NCI-H524 (cell line): ENCODE measurements around the gene BLOC1S5.
"Not testable (repeated sequence)": the region's sequence is repeated elsewhere in the genome, so short reads cannot be mapped to it uniquely, and the experiment has no call there.

Experiments used
- DNase-seq, 2 experiments: peaks; one replicate each; lab custom pipeline; 2025; lab: John Stamatoyannopoulos, UW

The BLOC1S5 gene

DNA sequence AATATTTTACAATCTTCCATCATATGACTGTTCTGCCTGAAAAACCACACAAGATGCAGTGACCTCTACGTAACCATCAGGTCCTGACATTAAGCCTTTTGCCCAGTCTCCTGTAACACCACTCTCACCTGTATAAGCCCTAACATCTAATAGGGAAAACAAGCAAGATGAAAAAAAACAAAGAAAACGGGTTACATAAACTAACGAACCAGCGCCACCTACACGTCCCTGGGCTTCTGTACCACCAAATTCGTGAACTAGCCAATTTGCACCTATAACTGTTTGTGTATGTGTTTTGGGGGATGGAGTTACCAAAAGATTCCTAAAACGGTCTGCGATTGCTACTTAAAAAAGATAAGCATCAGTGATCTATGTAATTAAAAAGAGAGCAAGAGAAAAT is 70.2 kb downstream of the BLOC1S5 start:
- no peak for DNase-seq

DNA sequence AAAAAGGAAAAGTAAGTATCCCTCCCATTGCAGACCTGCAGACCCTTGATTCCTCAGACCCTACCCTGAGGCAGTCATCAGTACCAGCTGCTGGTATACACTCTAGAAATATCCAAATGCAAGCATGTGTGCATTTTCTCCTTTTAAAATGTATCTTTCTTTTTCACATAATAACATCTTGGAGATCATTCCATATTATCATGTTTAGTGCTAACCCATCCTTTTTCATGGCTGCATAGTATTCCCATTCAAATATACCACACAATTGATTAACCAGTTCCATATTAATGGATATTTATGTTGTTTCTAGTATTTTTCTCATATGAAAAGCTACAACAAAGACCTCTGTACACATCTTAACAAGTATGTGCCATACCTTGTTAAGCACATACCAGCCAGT is 70.8 kb downstream of the BLOC1S5 start:
- DNase-seq, result no peak

DNA sequence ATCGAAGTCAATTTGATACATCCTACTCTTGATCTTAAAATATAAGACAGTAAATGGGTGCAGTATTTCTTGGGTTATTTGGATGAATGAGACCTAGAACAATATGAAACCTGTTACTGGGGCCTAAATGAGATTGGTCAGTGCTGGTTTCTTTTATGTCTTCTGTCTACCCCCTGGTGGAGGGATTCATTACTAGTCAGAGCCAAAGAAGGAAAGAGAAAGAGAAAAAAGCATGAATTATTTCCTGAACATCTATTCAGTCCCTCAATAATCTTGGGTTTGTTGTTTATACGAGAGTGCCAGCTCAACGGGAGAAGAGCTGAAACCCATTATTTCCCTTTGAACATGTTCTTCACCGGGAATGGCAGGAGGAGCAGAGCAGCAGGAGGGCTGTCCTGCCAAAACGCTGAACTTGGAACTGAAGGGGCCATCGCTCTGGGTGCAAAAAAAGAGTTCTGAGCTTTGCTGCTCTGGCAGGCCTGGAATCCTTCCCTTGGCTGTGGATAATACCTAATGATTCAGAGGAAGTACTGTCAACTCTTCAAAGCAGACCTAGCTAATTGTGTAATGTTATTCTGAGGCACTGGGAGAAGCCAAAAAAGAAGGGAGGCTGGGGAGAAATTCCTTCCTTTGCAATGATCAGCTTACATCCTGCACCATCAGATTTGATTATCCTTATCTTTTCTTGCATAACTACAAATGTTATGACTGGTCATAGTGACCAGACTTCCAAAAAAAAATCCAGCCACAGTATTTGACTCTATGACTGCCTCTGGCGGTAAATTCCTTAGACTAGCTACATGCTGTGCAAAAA is 72.0 kb downstream of the BLOC1S5 start:
- peak in 1 of 2 experiments; percentile 13 for DNase-seq

DNA sequence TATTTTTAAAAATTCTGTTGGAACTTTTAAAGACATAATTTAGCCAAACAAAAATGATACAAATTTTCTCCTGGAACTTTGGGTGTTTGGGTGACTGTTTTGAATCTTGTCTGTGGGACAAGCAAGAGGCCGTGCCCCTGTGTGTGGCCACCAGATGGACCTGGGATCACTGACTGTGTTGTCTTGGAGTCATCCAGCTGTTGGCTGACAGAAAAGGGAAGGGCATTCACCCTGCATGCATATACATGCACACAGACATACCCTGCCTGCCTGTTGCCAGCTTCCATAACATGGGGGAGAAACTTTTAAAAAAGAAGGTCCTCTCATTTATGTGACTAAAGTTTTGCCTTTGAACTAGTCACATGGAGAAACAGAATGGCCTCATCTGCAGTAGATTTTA is 72.7 kb downstream of the BLOC1S5 start:
- no peak for DNase-seq

DNA sequence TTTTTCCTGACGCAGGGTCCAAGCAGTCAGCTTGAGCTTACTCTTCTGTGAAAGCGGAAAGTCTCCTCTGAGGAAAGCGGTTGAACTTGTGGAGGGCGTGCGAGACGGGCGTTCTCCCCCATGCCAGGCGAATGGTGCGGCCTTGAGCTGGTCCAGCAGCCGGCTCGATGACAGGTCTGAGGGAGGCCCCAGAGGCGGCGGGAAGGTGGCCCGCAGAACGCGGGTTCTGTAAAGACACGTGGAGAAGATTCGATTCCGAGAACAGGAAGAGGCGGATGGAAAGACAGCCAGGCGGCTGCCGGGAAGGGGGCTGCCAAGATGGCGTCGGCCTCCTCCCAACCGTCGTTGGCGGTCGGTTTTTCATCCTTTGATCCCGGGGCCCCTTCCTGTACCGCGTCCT is 78.0 kb downstream of the BLOC1S5 start:
- no peak for DNase-seq

DNA sequence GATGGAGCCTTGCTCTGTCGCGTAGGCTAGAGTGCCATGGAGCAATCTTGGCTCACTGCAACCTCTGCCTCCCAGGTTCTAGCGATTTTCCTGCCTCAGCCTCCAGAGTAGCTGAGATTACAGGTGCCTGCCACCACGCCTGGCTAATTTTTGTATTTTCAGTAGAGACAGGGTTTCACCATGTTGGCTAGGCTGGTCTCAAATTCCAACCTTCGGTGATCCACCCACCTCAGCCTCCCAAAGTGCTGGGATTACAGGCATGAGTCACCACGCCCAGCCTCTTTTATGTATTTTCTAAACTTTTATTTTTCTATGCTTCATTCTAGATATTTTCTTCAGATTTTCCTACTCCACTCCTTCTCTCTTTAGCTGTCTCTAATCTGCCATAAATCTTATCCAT is 80.2 kb downstream of the BLOC1S5 start:
- DNase-seq, result not testable (repeated sequence)

DNA sequence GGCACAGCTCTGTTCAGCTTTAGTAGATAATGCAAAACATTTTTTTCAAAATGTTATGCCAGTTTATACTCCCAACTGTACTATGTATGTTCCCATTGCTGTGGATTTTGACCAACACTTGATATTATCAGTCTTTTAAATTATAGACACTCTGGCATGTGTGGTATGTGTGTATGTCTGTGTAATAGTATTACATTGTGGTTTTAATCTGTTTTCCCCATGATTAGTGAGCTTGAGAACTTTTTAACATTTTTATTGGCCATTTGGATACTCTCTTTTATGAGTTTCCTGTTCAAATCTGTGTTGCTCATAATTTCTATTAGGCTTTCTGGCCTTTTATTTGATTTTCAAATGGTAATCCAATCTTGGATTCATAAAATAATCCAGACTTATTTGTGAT is 84.4 kb downstream of the BLOC1S5 start:
- no peak for DNase-seq

DNA sequence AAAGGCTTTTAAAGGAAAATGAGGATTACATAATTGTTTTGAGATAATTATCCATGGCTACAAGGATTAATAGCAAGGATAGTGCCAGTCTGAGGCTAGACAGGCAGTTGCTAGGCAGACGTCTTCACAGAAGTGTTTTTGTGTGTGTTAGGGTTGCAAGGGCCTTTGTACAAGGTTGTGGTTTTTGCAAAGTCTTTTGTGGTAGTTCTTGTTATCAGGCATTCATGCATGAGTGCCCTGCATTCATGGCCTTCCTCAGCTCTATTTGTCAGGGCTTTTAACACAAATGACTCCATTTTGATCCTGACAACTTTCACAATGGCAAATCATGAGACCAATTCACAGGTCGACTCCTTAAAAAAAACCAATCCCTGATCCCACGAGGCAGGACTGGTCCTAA is 85.5 kb downstream of the BLOC1S5 start:
- no peak for DNase-seq

DNA sequence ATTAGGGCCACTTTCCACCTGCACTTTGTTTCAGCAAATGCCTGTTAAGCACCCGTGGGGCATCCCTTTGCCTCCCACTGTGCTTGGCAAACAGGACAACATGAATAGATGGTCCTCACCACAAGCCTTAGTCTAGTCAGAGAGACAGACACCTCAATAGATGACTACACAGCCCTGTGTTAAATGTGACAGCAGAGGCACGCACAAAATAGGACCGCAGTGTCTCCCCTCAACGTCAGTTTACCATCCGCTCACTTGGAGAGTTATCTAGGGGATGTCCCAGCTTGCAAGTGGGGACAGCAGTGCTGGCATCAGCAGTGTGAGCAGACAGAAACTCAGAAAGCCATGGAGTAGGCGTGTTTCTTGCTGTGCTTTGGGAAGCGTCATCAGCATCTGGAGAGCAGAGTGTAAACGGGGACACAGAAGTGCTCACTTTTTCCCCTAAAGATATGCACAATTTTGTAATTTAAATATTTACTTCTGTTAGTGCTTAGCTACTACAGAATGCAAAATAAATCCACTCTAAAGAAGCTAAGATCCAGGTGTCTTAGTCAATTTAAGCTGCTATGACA is 87.6 kb downstream of the BLOC1S5 start:
- DNase-seq, result no peak

DNA sequence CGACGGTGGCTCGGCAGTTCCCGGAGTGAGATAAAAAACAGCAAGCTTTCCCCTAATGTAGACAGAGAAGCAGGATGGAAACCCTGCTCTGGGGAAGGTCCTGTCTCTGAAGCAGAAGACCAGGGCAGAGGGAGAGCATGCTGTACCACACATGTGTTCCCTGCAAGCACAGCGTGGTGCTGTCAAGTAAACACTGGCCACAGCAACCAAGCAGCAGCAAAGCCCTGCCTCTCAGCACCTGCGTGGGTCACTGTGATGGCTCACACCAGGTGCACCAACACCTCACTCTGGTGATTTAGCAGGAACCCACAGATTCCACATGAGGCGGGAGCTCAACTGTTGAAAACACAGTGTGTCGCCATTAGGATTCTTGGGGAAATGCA is 88.4 kb downstream of the BLOC1S5 start:
- DNase-seq, result no peak

DNA sequence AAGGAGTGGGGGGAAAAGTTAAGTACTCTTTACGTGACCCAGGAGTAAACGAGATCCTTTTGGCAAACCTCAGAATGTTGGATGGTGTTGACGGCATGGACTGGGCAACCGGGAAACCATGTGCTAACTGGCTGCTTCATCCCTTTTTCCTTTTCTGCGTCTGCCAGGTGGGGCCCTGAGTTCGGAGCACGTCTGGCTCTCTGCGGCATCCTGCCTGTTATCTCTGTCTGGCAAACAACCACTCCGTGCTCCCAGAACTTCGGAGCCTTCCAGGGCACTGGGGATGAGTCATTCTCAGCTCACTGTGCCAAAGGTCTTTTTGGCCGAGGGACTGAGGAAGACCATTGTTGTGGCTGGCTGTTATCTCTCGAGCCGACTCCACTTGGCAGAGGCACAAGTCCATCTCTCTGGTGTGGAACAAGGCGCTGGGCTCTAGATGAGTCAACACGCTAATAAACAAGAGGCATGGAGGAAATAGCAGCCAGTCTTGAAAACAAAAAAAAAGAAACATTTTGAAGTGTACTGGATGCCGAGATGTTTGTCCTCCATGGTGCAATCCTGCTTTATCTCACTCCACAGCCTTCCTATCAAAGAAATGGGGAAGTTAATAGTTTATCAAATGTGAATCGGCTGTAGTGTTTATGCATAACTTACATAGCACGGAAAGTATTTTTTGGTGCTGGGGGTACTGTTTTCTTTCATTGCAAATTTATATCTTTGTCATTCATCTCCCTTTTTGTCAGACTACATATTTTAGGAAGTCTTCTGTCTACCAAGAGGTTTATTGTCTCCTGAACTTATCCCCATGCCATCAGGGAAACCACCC is 89.0 kb downstream of the BLOC1S5 start:
- DNase-seq, result no peak

DNA sequence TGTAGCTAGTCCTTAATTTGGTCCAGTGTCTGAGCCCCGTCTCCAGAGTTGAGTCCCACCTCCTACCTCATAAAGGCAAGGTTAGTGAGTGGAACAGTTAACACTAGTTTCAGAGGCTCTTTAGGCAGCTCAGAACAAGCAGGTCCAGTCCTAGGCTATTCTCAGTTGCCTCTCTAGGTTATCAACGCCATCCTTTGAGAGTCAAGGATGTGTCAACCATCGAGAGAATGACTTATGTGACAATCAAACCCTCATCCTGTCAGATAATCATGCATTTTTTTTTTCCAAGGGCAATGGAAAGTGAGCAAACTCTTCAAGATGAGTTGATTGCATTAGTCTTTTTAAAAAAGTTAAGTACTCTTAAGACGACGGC is 89.6 kb downstream of the BLOC1S5 start:
- DNase-seq, result no peak

DNA sequence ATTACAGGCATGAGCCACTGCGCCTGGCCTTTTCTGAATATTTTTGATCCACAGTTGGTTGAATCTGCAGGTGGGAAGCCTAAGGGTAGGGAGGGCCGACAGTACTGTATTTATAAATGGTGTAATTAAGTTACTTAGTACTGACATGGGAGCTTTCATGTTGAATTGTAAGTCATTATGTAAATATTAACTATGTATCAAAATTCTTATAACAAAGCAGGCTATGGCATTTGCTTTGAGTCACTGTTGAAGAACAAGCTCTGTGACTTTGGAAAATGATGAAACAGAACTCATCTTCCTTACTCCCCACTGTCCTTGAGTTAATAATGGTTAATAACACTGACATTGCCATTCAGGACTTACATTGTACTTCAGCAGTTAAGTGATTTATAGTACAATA is 90.6 kb downstream of the BLOC1S5 start:
- no peak for DNase-seq

DNA sequence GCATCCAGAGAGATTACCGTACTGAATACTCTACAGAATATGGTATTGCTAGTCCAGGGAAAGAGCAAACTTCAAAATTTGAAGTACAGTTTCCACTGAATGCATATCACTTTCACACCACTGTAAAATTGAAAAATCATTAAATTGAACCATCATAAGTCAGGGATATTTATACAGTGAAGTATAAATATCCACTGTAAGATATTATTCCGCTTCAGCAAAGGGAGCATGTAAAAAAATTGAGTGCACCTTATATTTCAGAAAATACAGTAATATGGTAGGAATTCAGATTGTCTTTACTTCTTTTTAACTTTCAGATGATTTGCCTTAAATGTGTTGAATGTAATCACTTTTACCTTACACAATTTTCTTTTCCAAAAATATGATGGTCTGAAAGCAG is 92.7 kb downstream of the BLOC1S5 start:
- no peak for DNase-seq

DNA sequence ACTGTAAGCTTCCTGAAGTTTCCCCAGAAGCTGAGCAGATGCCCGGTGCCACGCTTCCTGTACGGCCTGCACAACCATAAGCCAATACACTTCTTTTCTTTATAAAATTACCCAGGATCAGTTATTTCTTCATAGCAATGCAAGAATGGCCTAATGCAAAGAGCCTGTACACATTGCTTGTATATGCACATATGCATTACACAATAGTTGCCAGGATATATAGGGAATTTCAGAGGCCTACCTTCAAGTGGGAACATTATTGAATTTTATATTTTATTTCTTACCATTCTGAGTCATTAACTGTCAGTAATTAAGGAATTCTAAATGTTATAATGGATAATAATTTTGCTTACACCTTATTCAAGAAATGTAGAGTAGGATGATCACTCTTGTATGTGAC is 93.6 kb downstream of the BLOC1S5 start:
- no peak for DNase-seq
